HL-60 (cell line): ENCODE measurements around the gene PRKAR1B.

Experiments used
- DNase-seq, 2 experiments: peaks; one replicate each; pipeline ENCODE4 v3.0.0-alpha.2; 2010 to 2020; ENCODE audit warnings: low read depth in 1 of 2, low spot score in 1 of 2
- H3K27ac ChIP-seq: fragments of 250-450 bp; sonication (Bioruptor Pico); replicated peaks from 2 replicates; pipeline ENCODE4 v1.5.1; 2020; ENCODE audit warnings: mild to moderate bottlenecking, moderate library complexity
- H3K27me3 ChIP-seq: fragments of 250-450 bp; sonication (Bioruptor Pico); 2 replicates; pipeline ENCODE4 v1.5.1; 2021; ENCODE audit warnings: mild to moderate bottlenecking, moderate library complexity; ENCODE audit not compliant: insufficient read depth, poor library complexity, severe bottlenecking
- H3K4me3 ChIP-seq: replicated peaks from 2 replicates; pipeline ENCODE4 v1.5.1; 2011; ENCODE audit warnings: mild to moderate bottlenecking, control low read depth, low read length; ENCODE audit not compliant: insufficient read depth
- GABPA ChIP-seq: IDR thresholded peaks from 2 replicates; pipeline ENCODE4 v1.6.1; 2012; ENCODE audit warnings: low read depth
- POLR2AphosphoS5 ChIP-seq: IDR thresholded peaks from 2 replicates; pipeline ENCODE4 v1.6.1; 2012; ENCODE audit warnings: low read depth
- SPI1 ChIP-seq: IDR thresholded peaks from 2 replicates; pipeline ENCODE4 v1.6.1; 2012; ENCODE audit warnings: low read depth, mild to moderate bottlenecking, borderline replicate concordance
- TF ChIP-seq, protein P1 (sequence below): IDR thresholded peaks from one replicate; pipeline ENCODE4 v1.5.1; 2011; ENCODE audit warnings: low read length, control low read depth, inconsistent platforms; ENCODE audit not compliant: insufficient read depth
- TF ChIP-seq, protein P2 (sequence below): IDR thresholded peaks from 2 replicates; pipeline ENCODE4 v1.6.1; 2012; ENCODE audit warnings: low read depth; ENCODE audit not compliant: insufficient replicate concordance

PRKAR1B gene

DNA sequence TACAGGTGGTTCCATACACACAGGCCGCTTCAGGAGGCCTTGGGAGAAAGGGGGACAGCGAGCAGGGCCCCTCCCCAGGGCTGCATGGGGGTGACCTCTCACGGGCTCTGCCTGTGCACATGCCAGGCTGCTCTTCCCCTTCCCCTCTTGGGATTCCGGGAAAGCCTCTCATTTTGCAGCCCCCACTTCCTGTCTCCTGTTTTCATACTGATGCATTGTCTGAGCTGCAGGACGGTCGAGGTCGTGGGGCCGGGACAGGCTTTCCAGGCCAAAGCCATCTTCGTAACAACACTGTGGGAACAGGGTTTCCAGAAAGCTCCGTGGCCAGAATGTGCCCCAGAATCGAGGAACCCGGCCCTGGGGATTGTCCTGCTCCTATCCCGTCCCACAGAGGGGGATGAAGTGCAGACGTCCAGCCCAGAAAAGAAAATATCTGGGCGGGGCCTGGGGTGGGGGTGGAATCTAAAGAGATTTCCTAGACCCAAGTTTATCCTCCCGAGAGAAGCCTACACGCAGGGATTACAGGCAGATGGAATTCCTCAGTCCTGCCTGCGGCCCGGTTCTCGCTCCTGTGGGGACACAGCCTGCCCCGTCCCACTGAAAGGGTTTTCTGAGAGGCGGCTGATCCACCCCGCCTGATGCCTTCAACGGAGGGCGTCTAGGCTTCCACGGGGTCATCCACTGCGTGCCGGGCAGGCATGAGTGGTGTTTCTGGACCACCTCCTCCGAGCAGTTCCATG lies 30.1 kb downstream of the PRKAR1B start:
- Histone ChIP-seq H3K27ac (no peak overlapping the region), H3K4me3 (no peak overlapping the region), H3K27me3 (no peaks in the 10 kb centered on the region)
- no peak for DNase-seq
- TF ChIP-seq, protein P1, sequence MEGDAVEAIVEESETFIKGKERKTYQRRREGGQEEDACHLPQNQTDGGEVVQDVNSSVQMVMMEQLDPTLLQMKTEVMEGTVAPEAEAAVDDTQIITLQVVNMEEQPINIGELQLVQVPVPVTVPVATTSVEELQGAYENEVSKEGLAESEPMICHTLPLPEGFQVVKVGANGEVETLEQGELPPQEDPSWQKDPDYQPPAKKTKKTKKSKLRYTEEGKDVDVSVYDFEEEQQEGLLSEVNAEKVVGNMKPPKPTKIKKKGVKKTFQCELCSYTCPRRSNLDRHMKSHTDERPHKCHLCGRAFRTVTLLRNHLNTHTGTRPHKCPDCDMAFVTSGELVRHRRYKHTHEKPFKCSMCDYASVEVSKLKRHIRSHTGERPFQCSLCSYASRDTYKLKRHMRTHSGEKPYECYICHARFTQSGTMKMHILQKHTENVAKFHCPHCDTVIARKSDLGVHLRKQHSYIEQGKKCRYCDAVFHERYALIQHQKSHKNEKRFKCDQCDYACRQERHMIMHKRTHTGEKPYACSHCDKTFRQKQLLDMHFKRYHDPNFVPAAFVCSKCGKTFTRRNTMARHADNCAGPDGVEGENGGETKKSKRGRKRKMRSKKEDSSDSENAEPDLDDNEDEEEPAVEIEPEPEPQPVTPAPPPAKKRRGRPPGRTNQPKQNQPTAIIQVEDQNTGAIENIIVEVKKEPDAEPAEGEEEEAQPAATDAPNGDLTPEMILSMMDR, result no peak
- no peak for TF ChIP-seq POLR2AphosphoS5
- TF ChIP-seq SPI1, result no peak
- no peak for TF ChIP-seq GABPA
- TF ChIP-seq, protein P2, sequence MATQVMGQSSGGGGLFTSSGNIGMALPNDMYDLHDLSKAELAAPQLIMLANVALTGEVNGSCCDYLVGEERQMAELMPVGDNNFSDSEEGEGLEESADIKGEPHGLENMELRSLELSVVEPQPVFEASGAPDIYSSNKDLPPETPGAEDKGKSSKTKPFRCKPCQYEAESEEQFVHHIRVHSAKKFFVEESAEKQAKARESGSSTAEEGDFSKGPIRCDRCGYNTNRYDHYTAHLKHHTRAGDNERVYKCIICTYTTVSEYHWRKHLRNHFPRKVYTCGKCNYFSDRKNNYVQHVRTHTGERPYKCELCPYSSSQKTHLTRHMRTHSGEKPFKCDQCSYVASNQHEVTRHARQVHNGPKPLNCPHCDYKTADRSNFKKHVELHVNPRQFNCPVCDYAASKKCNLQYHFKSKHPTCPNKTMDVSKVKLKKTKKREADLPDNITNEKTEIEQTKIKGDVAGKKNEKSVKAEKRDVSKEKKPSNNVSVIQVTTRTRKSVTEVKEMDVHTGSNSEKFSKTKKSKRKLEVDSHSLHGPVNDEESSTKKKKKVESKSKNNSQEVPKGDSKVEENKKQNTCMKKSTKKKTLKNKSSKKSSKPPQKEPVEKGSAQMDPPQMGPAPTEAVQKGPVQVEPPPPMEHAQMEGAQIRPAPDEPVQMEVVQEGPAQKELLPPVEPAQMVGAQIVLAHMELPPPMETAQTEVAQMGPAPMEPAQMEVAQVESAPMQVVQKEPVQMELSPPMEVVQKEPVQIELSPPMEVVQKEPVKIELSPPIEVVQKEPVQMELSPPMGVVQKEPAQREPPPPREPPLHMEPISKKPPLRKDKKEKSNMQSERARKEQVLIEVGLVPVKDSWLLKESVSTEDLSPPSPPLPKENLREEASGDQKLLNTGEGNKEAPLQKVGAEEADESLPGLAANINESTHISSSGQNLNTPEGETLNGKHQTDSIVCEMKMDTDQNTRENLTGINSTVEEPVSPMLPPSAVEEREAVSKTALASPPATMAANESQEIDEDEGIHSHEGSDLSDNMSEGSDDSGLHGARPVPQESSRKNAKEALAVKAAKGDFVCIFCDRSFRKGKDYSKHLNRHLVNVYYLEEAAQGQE, result no peak

DNA sequence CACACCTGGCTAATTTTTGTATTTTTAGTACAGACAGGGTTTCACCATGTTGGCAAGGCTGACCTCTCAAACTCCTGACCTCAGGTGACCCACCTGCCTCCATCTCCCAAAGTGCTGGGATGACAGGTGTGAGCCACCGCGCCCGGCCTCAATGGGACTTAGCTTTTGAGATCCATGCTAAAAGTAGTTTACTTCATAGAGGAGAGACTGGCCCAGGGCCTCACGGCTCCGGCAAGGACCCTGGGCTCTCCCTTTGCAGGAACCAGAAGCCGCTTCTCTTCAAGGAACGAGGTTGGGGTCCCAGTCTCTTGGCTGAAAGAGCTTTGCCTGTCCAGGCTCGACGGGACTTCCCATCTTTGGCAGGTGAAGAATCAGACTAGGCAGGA lies 30.7 kb downstream of the PRKAR1B start:
- DNase-seq, result no peak
- no peaks in the 10 kb centered on the region for H3K27me3 ChIP-seq
- no peak overlapping the region for H3K27ac ChIP-seq
- TF ChIP-seq SPI1, result no peak
- TF ChIP-seq POLR2AphosphoS5, result no peak
- TF ChIP-seq, protein P2, result no peak
- TF ChIP-seq GABPA, result no peak
- TF ChIP-seq, protein P1, result no peak
- H3K4me3 ChIP-seq, result no peak overlapping the region

DNA sequence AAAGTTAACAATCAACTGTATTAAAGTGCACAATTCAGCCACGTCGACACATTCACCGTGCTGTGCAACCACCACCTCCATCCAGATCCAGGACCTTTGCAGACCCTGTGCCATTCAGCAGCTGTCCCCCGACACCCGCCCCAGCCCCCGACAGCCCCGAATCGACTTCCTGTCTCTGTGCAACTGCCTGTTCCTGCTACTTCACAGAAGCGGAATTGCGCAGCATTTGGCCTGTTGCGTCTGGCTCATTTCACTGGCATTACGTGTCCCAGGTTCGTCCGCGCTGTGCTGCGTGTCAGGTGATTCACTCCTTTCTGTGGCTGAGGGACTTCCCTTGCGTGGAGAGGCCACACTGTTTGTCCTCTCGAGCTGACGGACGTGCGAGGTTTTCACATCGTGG lies 33.8 kb downstream of the PRKAR1B start:
- Histone ChIP-seq H3K27me3 (no peaks in the 10 kb centered on the region), H3K27ac (no peak overlapping the region), H3K4me3 (no peak overlapping the region)
- no peak for TF ChIP-seq GABPA
- TF ChIP-seq, protein P2, result no peak
- TF ChIP-seq SPI1, result no peak
- TF ChIP-seq POLR2AphosphoS5, result no peak
- TF ChIP-seq, protein P1, result no peak
- no peak for DNase-seq
